Measurements from ENCODE around the gene LRRC56. TPM values are rescaled to one million over a fixed set of nuclear protein-coding genes. Genes with fewer than 3 reads are reported as not detected.
"Not testable (repeated sequence)": the region's sequence is repeated elsewhere in the genome, so short reads cannot be mapped to it uniquely, and the experiment has no call there.

The LRRC56 gene
- polyA plus RNA-seq, 1 experiment: 0.86 TPM

DNA sequence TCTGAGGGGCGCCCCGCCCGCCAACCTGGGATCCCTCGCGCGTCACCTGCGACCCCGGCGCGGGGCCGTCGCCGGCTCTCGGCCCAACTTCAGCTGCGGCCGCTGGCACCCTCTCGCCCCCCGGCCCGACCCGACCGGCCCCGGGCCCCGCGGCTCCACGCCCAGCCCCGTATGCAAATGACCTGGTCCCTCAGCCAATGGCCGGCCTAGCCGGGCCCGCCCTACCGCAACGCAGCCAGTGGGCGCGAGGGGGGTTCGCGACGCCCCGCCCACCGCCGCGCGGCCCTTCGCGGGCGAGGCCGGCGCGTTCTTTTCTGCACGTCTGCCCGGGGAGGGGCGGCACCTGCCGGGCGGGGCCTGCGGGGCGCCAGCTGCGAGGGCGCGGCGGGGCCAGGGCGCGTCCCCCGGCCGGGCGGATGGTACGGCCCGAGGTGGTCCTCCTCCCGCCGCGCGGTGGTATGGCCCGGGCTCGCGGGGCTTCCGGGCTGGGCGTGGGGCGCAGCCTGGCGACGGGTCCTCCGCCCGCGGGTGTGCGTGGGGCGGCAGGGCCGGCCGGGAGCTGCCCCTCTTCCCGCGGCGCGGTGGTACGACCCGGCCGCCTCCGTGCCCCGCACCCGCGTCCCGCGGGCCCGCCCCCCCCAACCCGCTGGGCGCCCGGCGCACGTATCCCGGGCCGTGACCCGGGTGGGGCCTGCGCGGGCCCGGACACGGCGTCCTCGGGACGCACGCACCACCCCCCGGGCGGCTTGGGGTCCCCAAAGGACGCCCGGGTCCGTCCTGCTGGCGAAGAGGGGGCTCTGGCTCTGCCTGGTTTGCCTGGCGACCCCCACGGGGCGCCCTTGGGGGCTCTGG, 31.2 kb downstream of the LRRC56 start:
- TF ChIP-seq, protein P1, sequence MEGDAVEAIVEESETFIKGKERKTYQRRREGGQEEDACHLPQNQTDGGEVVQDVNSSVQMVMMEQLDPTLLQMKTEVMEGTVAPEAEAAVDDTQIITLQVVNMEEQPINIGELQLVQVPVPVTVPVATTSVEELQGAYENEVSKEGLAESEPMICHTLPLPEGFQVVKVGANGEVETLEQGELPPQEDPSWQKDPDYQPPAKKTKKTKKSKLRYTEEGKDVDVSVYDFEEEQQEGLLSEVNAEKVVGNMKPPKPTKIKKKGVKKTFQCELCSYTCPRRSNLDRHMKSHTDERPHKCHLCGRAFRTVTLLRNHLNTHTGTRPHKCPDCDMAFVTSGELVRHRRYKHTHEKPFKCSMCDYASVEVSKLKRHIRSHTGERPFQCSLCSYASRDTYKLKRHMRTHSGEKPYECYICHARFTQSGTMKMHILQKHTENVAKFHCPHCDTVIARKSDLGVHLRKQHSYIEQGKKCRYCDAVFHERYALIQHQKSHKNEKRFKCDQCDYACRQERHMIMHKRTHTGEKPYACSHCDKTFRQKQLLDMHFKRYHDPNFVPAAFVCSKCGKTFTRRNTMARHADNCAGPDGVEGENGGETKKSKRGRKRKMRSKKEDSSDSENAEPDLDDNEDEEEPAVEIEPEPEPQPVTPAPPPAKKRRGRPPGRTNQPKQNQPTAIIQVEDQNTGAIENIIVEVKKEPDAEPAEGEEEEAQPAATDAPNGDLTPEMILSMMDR (IDR thresholded peaks at IDR 0.05; ENCODE audit: low read depth, low read length): no peak
- POLR2A ChIA-PET: interaction anchor here (1.0 to 1.1 kb wide), 2 partner anchors 9 to 12 kb away, joined by 3 read pairs; no protein-coding TSS in a partner anchor
- DNase-seq (ENCODE audit: low read depth, low spot score): peak; percentile 56
- no peaks in the 10 kb centered on the region for H3K27me3 ChIP-seq (ENCODE audit: control insufficient read depth, insufficient read depth, low read length)
- no peaks in the 10 kb centered on the region; the same call in 1 of the 2 replicates for H3K9me3 ChIP-seq (ENCODE audit: control insufficient read depth, insufficient read depth, low read length)
- CTCF ChIA-PET: no interaction called here
- H3K27ac ChIP-seq (ENCODE audit: low read depth, low read length): no peak overlapping the region
- H3K4me3 ChIP-seq (ENCODE audit: low read depth, low read length): peak overlapping the region; percentile 70

- ChIA-PET CTCF (no interaction called here), POLR2A (interaction anchor here (0.5 to 1.0 kb wide), 2 partner anchors 9 to 60 kb away, joined by 3 read pairs; no protein-coding TSS in a partner anchor)
- H3K27ac ChIP-seq (ENCODE audit: low read depth, low read length): no peak overlapping the region
Measured at GRCh38 chr11:569158-569885, 32.0 kb downstream of the LRRC56 start.

DNA sequence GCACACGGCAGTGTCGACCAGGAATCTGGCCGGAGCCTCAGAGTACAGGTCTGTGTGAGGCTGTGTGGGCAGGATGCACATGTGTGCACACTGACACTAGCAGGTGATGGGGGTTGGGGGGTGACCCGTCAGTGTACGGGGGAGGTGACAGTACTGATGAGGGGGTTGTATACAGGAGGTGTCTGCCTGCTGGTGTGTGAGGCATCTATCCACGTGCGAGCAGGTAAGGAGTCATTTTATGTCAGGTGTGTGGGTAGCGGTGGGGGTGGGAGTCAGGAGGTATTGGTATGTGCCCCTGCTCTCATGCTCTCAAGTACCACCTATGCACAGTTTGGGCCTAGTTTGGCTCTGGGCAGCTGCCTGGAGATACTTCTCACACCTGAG, 34.5 kb downstream of the LRRC56 start:
- Histone ChIP-seq H3K27me3 (ENCODE audit: control insufficient read depth, insufficient read depth, low read length) (peaks cover 8% of the 10 kb centered on the region), H3K4me3 (ENCODE audit: low read depth, low read length) (no peak overlapping the region), H3K27ac (ENCODE audit: low read depth, low read length) (no peak overlapping the region), H3K9me3 (ENCODE audit: control insufficient read depth, insufficient read depth, low read length) (no peaks in the 10 kb centered on the region; the same call in 1 of the 2 replicates)
- no peak for DNase-seq (ENCODE audit: low read depth, low spot score)
- POLR2A ChIA-PET: interaction anchor here (0.6 kb wide), 1 partner anchor 185 kb away, joined by 5 read pairs; no protein-coding TSS in a partner anchor
- CTCF ChIA-PET: no interaction called here
- TF ChIP-seq, protein P1 (IDR thresholded peaks at IDR 0.05; ENCODE audit: low read depth, low read length): no peak

More at GRCh38 chr11:569158-569885, 32.0 kb downstream of the LRRC56 start:
- no peaks in the 10 kb centered on the region; the same call in 1 of the 2 replicates for H3K9me3 ChIP-seq (ENCODE audit: control insufficient read depth, insufficient read depth, low read length)
- TF ChIP-seq, protein P1 (IDR thresholded peaks at IDR 0.05; ENCODE audit: low read depth, low read length): no peak
- no peak for DNase-seq (ENCODE audit: low read depth, low spot score)
- peaks cover 2% of the 10 kb centered on the region for H3K27me3 ChIP-seq (ENCODE audit: control insufficient read depth, insufficient read depth, low read length)
- H3K4me3 ChIP-seq (ENCODE audit: low read depth, low read length): peak overlapping the region; percentile 61

- Histone ChIP-seq H3K9me3 (ENCODE audit: control insufficient read depth, insufficient read depth, low read length) (no peaks in the 10 kb centered on the region; the same call in 1 of the 2 replicates), H3K4me3 (ENCODE audit: low read depth, low read length) (no peak overlapping the region), H3K27ac (ENCODE audit: low read depth, low read length) (no peak overlapping the region), H3K27me3 (ENCODE audit: control insufficient read depth, insufficient read depth, low read length) (peaks cover 8% of the 10 kb centered on the region)
- ChIA-PET CTCF (interaction anchor here (0.6 kb wide), 1 partner anchor 29 kb away, joined by 4 read pairs; no protein-coding TSS in a partner anchor), POLR2A (no interaction called here)
- DNase-seq (ENCODE audit: low read depth, low spot score): no peak
- TF ChIP-seq, protein P1 (IDR thresholded peaks at IDR 0.05; ENCODE audit: low read depth, low read length): no peak
Measured at GRCh38 chr11:573146-573759, 35.9 kb downstream of the LRRC56 start.

DNA sequence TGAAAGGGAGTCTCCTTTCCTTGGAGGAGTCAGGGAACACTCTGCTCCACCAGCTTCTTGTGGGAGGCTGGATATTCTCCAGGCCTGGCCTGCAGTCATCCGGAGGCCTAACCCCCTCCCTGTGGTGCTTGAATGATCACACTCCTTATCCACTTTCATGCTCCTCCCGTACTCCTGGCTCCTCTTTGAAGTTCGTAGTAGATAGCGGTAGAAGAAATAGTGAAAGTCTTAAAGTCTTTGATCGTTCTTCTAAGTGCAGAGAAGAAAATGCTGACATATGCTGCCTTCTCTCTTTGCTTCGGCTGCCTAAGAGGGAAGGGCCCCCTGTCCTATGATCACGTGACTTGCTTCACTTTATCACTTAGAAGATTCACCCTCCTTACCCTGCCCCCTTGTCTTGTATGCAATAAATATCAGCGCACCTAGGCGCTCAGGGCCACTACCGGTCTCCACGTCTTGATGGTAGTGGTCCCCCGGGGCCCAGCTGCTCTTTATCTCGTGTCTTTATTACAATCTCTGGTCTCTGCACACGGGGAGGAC, 36.8 kb downstream of the LRRC56 start:
- POLR2A ChIA-PET; H3K27ac ChIP-seq (ENCODE audit: low read depth, low read length); H3K4me3 ChIP-seq (ENCODE audit: low read depth, low read length); DNase-seq (ENCODE audit: low read depth, low spot score); H3K9me3 ChIP-seq (ENCODE audit: control insufficient read depth, insufficient read depth, low read length); H3K27me3 ChIP-seq (ENCODE audit: control insufficient read depth, insufficient read depth, low read length): not testable (repeated sequence)
- CTCF ChIA-PET: interaction anchor here (0.6 kb wide), 1 partner anchor 30 kb away, joined by 4 read pairs; no protein-coding TSS in a partner anchor
